HG02678 (cell line): ENCODE measurements around the gene FHIT.

Experiments
- ATAC-seq: cut with Tn5 transposase; IDR thresholded peaks from one replicate; pipeline ENCODE4 v1.9.1; 2021; ENCODE audit warnings: mild to moderate bottlenecking, moderate library complexity; ENCODE audit not compliant: unreplicated experiment

The FHIT gene

GRCh38 chr3:60531759-60532158 lies 719.5 kb downstream of the FHIT start:
- no peak for ATAC-seq

GRCh38 chr3:60528651-60529050 lies 722.6 kb downstream of the FHIT start:
- ATAC-seq = no peak

GRCh38 chr3:60523536-60523935 lies 727.7 kb downstream of the FHIT start:
- ATAC-seq = no peak

GRCh38 chr3:60517134-60517533 lies 734.1 kb downstream of the FHIT start:
- no peak for ATAC-seq

GRCh38 chr3:60514866-60515265 lies 736.4 kb downstream of the FHIT start:
- no peak for ATAC-seq

DNA sequence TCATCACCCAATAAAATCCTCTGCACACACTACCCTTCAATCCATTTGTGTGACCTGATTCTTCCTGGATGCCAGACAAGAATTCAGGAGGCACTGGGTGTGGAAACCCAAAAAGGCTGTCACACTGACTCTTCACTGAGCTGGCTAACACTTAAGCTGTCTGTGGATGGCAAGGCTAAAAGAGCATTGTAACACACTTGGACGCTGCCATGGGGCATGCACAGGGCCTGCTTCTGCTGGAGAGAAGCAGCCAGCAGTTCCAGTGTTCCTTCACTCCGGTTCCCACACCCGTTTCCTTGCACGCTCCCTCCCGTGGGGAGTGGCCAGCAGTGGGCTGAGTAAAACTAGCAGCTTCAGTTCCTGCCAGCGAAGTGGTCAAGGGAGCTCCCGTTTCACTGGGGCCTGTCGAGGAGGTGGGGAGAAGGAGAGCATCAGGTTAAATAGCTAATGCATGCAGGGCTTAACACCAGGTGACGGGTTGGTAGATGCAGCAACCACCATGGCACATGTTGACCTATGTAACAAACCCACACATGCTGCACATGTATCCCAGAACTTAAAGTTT lies 737.1 kb downstream of the FHIT start:
- ATAC-seq = no peak

GRCh38 chr3:60513241-60513640 lies 738.0 kb downstream of the FHIT start:
- no peak for ATAC-seq

DNA sequence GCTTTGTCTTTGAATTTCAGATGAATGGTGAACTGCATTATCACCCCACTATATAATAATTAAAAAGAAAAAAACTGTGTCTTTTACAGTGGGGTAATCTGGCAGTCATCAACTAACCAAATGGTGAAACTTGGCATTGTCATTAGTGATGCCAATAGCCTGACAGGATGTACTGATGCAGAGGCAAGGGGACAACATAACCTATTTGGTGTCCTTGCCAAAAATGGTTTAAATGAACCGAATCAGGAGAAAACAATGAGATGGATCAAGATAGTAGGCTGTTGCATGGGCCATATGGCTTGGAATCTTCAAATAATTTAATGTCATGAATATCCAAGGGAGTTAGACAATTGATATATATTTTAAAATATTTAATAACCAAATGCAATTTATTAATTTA lies 738.7 kb downstream of the FHIT start:
- no peak for ATAC-seq

GRCh38 chr3:60509471-60509870 lies 741.8 kb downstream of the FHIT start:
- ATAC-seq = no peak

- ATAC-seq = no peak
These were observed 746.3 kb downstream of the FHIT start for GRCh38 chr3:60504827-60505457.

GRCh38 chr3:60501314-60501713 lies 749.9 kb downstream of the FHIT start:
- no peak for ATAC-seq

DNA sequence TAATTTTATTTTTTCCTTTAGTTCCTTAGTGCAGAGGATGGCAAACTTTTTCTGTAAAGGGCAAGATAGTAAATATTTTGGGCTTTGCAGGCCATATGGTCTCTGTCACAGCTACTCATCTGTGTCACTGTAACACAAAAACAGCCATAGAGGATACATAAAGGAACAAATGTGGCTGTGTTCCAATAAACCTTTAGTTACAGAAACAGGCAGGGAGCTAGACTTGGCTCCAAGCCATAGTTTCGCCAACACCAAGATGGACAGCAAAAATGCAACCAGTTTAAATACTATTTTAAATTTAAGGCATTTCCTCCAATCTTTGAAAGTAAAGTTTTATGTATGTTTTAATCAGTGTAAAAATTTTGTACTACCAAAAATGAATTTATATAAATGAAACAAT lies 753.4 kb downstream of the FHIT start:
- ATAC-seq = no peak

- ATAC-seq = no peak
These were observed 760.3 kb downstream of the FHIT start for GRCh38 chr3:60490992-60491391.

GRCh38 chr3:60475096-60475495 lies 776.2 kb downstream of the FHIT start:
- ATAC-seq = no peak

DNA sequence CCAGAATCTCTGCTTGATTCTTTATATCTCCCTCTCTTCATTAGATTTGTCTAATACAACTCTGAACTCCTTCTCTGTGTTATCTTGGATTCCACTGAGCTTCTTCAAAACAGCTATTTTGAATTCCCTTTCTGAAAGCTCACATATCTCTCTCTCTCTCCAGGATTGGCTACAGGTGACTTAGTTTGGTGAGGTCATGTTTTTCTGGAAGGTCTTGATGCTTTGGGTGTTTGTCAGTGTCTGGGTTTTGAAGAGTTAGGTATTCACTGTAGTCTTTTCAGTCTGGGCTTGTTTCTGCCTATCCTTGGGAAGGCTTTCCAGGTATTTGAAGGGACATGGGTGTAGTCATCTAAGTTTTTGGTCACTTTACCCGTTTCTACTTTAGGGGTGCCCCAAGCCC lies 781.8 kb downstream of the FHIT start:
- ATAC-seq = no peak

GRCh38 chr3:60463685-60464084 lies 787.6 kb downstream of the FHIT start:
- no peak for ATAC-seq

- no peak for ATAC-seq
These were observed 790.0 kb downstream of the FHIT start for GRCh38 chr3:60461267-60461666.

DNA sequence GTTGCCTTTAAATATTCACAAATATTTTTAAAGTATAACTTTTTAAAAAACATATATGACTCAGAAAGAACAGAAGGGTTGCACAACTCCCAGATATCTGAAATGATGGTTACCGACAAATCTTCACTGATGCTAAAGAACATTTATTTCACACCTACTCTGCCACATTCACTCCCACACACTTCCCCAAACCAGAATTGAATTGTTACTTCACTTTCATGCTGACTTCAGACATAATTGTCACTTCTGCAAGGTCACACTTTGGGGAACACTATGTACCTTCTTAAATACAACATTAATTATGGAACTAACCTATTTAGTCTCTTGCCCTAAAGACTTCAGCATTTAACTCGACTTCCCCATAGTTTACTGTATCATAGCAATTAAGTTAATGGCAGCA lies 795.1 kb downstream of the FHIT start:
- ATAC-seq = no peak

DNA sequence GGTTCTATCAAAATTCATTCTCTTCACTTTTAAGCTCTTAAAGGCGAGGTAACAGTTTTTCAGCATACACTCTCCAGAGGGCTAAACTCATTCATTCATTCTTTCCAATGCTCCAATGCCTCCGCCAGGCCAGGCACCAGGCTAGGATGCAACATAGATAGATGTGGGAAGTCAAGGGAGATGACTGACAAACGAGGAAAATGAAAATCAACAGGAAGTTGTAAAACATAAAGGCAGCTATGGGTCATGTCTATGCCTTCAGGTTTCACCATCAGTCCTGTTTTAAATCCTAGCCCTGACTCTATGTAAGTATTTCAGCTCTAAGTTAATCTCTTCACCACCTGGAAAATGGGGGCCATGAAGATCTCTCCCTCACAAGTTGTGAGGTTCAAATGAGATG lies 797.9 kb downstream of the FHIT start:
- ATAC-seq = no peak

DNA sequence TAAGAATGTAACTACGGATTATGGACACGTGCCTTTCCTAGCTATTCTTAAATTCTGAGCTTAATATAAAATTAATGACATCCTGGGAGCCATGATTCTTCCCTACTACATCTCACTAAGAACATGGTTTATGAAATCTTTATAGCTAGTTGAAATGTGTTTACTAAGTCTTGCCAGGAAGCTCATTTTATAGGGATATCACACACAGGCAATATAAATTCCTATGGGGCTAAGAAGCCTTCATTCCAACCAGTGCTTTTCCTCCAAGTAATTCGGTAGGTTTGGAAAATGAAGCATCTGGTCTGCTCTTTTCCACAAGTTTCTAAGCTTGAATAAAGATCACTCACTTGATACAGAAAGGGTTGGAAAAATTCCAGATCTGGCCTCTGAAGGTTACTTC lies 802.6 kb downstream of the FHIT start:
- no peak for ATAC-seq

GRCh38 chr3:60445446-60445845 lies 805.8 kb downstream of the FHIT start:
- no peak for ATAC-seq

GRCh38 chr3:60444898-60445437 lies 806.3 kb downstream of the FHIT start:
- ATAC-seq = no peak

- no peak for ATAC-seq
These were observed 810.4 kb downstream of the FHIT start for GRCh38 chr3:60440869-60441268.
